ENCODE data around the gene PTS.

The PTS gene

DNA sequence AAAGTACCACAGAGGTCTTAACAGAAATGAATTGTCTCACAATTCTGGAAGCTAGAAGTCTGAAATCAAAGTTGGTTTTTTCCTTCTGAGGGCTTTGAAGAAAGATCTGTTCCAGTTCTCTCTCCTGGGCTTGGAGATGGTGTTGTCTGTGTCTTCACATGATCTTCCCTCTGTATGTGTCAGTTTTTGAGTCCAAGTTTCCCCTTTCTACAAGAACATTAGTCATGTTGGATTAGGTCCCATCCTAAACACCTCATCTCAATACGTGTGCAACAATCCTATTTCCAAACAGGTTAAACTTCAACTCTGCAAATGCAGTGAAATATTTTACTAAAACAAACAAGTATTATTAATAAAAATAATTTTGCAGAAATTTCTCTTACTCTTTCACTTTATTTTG is 3.1 kb upstream of the PTS start:
- no peak for DNase-seq

DNA sequence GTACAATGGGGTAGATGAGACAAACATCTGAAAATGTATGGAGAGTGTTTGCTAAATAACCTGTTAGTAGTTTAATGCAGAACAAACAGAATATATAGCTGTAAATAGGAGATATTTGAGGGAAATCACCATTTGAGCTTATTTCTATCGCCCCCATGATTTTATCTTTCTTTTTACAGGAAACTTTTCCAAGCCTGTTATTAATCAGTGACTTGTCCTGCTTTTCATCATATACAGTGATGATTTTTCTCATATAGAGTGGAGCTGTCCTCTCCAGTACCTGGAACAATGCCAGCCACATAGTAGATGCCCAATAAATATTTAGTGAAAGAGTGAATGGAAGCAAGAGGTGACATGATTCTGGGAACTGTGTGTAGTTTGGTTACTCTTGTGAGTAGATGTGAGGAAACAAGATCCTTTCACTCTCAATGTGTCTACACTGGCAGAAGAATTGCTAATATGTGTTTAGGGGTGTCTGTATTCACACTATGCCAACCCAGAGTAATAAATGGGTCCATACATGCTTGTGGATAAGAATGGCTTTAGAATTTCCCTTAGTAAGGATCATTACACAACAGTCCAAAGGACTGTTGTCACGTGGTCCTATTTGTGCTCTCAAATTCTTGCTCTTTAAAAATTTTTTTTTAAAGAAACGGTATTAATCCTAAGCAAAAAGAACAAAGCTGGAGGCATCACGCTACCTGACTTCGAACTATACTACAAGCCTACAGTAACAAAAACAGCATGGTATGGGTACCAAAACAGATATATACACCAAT is 2.3 kb upstream of the PTS start:
- no peak for DNase-seq

DNA sequence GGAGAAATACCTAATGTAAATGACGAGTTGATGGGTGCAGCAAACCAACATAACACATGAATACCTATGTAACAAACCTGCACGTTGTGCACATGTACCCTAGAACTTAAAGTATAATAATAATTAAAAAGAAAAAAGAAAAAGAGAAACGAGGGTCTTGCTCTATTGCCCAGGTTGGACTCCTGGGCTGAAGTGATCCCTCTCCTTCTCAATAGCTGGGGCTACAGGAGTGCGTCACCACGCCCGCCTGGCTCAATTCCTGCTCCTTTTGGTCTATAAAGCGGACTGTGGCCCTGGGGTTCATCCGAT is 521 bp upstream of the PTS start:
- DNase-seq: no peak

DNA sequence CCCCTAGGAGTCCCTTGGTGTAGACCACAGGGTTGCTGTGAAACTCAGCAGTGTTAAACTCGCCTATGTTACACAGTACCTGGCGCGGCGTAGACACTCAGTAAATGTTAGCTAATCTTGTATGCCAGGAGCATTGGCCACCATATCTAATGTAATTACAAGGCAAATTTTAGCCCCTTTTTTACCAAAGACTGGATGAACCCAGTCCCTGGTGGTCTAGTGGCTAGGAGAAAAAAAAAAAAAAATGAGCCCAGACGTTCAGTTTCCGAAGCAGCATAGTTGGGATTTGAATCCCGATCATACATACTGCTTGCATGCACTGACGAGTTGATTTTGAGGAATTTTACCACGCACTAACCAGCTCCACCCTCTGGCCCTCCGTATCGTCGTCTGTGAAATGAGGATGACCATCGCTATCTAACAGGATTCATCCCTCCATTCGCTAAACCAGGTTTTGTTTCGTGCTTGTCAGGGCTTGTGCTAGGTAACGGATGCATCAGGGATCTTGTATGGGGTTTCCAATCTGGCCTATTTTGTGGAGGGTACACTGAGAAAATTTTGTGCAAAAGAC is 688 bp downstream of the PTS start:
- DNase-seq: no peak

DNA sequence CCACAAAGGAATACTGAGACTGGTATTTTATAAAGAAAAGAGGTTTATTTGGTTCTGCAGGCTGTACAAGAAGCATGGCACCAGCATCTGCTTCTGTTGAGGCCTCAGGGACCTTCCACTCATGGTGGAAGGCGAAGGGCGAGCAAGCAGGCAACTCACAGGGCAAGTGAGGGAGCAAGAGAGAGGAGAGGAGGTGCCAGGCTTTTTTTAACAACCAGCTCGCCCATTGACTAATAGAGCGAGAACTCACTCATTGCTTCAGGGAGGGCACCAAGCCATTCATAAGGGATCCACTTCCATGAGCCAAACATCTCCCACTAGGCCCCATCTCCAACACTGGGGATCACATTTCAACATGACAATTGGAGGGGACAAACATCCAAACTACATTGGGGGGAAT is 1.2 kb downstream of the PTS start:
- no peak for DNase-seq

GRCh38 chr11:112228706-112229105 is 2.5 kb downstream of the PTS start:
- no peak for DNase-seq

- DNase-seq: no peak
These were observed 2.9 kb downstream of the PTS start for GRCh38 chr11:112229159-112229558.

- no peak for DNase-seq
These were observed 3.7 kb downstream of the PTS start for GRCh38 chr11:112229746-112230433.

GRCh38 chr11:112231952-112232351 is 5.7 kb downstream of the PTS start:
- DNase-seq: no peak

DNA sequence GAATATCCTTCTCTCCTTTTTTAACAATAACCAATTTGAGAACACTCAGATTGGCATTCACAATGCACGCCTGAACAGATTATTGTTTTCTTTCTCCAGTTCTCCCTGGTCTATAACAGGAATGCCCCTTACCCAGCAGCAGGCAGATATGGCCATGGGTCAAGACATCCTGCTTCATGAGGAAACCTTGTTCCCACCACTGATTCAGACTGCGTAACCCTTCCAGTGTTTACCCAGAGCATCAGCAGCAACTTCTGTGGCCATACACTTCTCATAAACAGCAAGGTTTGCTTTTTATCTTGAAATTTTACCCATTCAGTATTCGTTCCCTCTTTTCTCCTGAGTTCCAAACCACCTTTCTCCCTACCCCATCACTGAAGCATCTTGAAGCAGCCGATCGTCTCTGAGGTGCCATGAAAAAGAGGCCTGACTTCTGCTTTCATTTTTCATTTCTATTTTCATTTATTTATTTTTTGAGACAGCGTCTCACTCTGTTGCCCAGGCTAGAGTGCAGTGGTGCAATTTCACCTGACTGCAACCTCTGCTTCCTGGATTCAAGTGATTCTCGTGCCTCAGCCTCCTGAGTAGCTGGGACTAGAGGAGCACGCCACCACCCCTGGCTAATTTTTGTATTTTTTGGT is 9.6 kb downstream of the PTS start:
- DNase-seq: no peak

GRCh38 chr11:112237451-112237850 is 11.2 kb downstream of the PTS start:
- DNase-seq: no peak

DNA sequence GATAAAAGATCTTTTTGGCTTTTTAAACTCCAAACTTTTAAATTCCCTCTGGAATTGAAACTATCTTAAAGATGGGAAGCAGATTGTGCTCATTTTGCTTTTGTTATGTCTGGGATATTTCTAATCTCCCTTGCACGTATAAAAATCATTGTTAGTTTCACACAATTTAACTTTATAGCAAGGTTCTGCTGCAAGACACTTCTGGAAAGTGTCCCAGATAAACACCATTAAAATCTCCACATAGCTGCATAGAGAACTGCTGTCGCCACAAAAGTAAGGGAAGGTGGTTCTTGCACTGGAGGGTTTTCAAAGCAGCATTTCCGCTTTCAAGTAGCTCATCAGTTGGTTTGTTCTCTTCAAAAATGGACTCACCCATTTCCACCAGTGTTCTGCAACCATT is 11.8 kb downstream of the PTS start:
- DNase-seq: no peak

DNA sequence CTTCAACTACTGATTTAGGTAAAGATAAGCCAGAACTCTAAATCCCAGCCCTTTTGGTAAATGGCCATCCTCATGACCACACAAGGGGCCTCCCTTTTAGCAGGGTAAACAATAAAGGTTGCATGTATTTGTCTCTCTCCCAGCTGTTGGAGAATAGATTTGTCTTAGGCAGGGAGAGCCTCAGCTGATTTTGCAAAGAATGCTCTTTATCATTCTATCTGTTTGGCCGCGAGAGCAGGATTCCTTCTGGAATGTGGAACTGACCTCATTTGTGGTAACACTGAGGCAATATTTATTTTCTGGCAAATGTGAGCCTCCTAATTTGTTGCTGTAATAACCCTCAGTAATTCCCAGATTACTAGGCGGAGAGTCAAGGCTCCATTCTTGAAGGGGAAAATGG is 15.3 kb downstream of the PTS start:
- no peak for DNase-seq

DNA sequence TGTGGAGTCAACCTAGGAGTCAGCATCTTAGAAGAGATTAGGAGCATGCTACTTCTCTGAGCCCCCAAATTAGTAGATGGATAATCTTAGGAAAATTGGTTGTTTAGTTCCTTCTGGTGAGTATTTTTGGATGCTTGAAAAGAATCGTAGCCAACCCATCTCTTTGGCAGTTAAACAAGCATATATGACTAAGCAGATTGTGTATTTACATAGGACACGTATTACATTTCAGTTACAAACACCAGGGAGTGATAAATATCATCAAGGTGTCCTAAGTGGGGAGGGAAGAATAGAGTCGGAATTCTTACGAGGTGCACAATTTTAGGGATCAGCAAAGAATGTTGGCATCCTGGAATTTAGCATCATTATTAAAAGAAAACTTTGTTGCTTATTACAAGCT is 21.0 kb downstream of the PTS start:
- no peak for DNase-seq

DNA sequence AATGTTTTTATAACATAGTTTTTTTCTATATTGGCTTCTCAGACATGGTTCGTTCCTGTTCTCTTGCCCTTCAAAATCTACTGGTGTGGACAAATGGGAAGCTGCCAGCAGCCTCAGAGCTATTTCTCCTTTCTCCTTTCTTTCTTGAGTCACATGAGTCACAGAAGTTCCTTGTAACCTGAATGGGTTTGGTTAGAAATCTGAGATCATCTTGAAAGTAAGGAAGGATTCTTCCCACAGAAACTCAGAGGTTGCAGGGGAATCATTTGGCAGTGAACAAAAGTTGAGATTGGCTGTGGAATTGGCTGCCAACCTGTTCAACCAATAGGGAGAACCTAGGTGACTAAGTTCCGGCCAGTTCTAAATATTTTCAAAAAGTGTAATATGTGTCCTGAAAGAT is 22.0 kb downstream of the PTS start:
- DNase-seq: no peak

DNA sequence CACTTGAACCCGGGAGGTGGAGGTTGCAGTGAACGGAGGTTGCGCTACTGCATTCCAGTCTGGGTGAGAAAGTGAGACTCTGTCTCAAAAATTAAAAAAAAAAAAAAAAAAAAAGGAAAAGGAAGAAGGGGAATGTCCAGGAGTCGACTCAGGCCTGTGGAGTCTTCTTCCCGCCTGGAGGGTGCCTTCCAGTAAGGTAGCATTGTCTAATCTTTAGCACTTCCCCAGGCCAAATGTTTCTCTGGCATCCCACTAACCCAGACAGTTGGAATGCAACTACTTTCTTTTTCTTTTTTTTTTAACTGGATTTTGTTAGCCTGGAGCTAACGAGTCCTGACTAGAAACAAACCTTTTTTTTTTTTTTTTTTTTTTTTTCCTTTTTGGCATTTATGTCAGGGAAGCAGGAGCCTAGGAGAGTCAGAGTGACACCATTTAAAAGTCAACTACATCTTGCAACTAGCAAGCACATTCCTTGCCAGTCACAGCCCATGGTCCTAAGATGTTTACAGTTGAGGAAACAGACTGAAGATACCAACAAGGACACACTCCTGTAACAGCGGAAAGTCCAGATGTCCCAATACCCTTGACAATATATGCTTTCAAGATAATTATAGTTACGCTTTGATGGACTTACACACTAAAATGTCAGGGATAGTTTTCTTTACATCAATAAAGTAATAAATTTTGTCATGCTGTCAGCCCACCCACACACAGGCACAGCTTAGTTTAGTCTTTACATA is 23.8 kb downstream of the PTS start:
- DNase-seq: peak; percentile 12

GRCh38 chr11:112253605-112254242 is 27.5 kb downstream of the PTS start:
- DNase-seq: no peak

- peak; percentile 2 for DNase-seq
These were observed 29.0 kb downstream of the PTS start for GRCh38 chr11:112255067-112255720.

- no peak for DNase-seq
These were observed 34.3 kb downstream of the PTS start, which contains the start of gene PLET1 for GRCh38 chr11:112260490-112260889. TSS of gene PLET1 (minus strand) at chr11:112260860. CDS start at chr11:112260589, 271 bp downstream.

DNA sequence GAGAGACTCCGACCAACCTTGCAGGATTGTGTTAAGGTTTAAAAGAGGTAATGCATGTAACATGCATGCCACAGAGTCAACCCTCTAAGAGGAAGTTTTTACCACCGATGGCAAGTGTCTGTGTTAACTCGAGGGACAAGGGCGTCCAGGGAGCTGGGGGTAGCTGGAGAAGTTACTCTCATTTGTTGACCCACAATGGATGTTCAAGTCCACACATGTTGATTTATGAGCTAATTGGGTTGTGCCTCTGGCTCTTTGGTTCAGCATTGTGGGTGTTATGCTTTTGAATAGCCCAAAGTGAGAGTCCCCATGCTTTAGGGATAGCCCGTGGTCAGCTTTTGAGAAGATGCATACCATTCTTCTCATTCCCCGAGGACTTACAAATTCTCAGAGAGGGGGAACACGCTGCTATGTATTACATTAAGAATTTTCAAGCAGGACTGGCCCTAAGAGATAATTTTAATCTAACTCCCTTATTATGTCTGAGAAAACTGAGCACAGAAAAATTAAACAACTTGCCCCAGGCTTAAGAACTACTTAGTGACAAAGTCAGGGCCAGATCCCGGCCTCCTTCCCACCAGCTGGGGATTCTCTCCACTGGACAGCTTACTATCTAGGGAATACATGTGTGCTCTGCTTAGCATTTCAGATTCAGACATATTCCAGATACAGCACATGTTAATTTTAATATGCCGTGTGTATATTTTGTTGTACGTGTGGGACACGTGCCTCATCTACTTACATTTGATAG is 39.6 kb downstream of the PTS start:
- no peak for DNase-seq

GRCh38 chr11:112266410-112266778 is 40.2 kb downstream of the PTS start:
- DNase-seq: no peak

All from NCI-H2227 treated with DMSO at 0.1 percent for 48 hours (cell line).